Measurements from ENCODE around the gene CDYL. TPM values are rescaled to one million over a fixed set of nuclear protein-coding genes. Genes with fewer than 3 reads are reported as not detected.

Gene CDYL
- total RNA-seq, 5 donors from 2014 or later (not counting 1 experiment from before 2014, with no cell fraction given): 24.7 to 36.8 (median 30.2) TPM

- POLR2A ChIA-PET: no interaction called here
- H3K27ac Mint-ChIP-seq: peak overlapping the region in 1 of 2 donors; percentile 39
- H3K27me3 ChIP-seq (replicated peaks in 1 of 2; ENCODE audit: control insufficient read depth in 2 of 2, extremely low read depth in 1 of 2, insufficient read depth in 2 of 2, low read length in 1 of 2): no peaks in the 10 kb centered on the region
- 91% methylated on average over 8 of the region's 13 CpGs for WGBS (ENCODE audit: insufficient coverage)
- peaks cover 0 to 14% of the 10 kb centered on the region in 2 experiments for H3K4me1 ChIP-seq (ENCODE audit: control insufficient read depth in 1 of 2, extremely low read depth in 1 of 2, insufficient read depth in 2 of 2, low read length in 2 of 2)
- peaks cover 0 to 2% of the 10 kb centered on the region in 2 donors for H3K36me3 ChIP-seq (ENCODE audit: control insufficient read depth in 2 of 2, extremely low read depth in 1 of 2, insufficient read depth in 1 of 2, low read length in 1 of 2)
- ATAC-seq (replicated peaks in 1 of 4): no peak
- no peak overlapping the region for H3K27ac ChIP-seq (ENCODE audit: low read length)
- CTCF ChIA-PET: no interaction called here
- no peaks in the 10 kb centered on the region for H3K9me3 ChIP-seq
- H3K4me3 ChIP-seq (ENCODE audit: control insufficient read depth in 1 of 2, extremely low read depth in 1 of 2, low read length in 1 of 2): no peak overlapping the region
- peaks cover 27% of the 10 kb centered on the region for H3K36me3 Mint-ChIP-seq
- H3K27me3 Mint-ChIP-seq: no peaks in the 10 kb centered on the region
- H3K9me3 Mint-ChIP-seq: no peaks in the 10 kb centered on the region
- no peak for DNase-seq
- H3K4me3 Mint-ChIP-seq: no peak overlapping the region
- H3K4me1 Mint-ChIP-seq: peaks cover 19 to 61% (median 60%) of the 10 kb centered on the region in 3 donors
Measured at GRCh38 chr6:4935975-4936680, 159.9 kb downstream of the CDYL start.

- CTCF ChIA-PET: no interaction called here
- no peak for ATAC-seq (replicated peaks in 1 of 4)
- Mint-ChIP-seq H3K4me3 (no peak overlapping the region), H3K9me3 (no peaks in the 10 kb centered on the region), H3K4me1 (peaks cover 14 to 59% (median 58%) of the 10 kb centered on the region in 3 donors), H3K36me3 (peaks cover 22% of the 10 kb centered on the region), H3K27ac (peak overlapping the region in 1 of 2 donors; percentile 39), H3K27me3 (no peaks in the 10 kb centered on the region)
- DNase-seq: peak in 2 of 35 experiments; percentile 23 to 47
- POLR2A ChIA-PET: no interaction called here
- no peak overlapping the region for H3K27ac ChIP-seq (ENCODE audit: low read length)
- no peak overlapping the region for H3K4me3 ChIP-seq (ENCODE audit: control insufficient read depth in 1 of 2, extremely low read depth in 1 of 2, low read length in 1 of 2)
- peaks cover 0 to 2% of the 10 kb centered on the region in 2 donors for H3K36me3 ChIP-seq (ENCODE audit: control insufficient read depth in 2 of 2, extremely low read depth in 1 of 2, insufficient read depth in 1 of 2, low read length in 1 of 2)
- H3K4me1 ChIP-seq (ENCODE audit: control insufficient read depth in 1 of 2, extremely low read depth in 1 of 2, insufficient read depth in 2 of 2, low read length in 2 of 2): peaks cover 0 to 14% of the 10 kb centered on the region in 2 experiments
- no peaks in the 10 kb centered on the region for H3K9me3 ChIP-seq
- H3K27me3 ChIP-seq (replicated peaks in 1 of 2; ENCODE audit: control insufficient read depth in 2 of 2, extremely low read depth in 1 of 2, insufficient read depth in 2 of 2, low read length in 1 of 2): no peaks in the 10 kb centered on the region
- no CpG with 5 or more reads among the region's 4 CpGs for WGBS (ENCODE audit: insufficient coverage)
Measured at GRCh38 chr6:4936681-4937041, 160.5 kb downstream of the CDYL start.

DNA sequence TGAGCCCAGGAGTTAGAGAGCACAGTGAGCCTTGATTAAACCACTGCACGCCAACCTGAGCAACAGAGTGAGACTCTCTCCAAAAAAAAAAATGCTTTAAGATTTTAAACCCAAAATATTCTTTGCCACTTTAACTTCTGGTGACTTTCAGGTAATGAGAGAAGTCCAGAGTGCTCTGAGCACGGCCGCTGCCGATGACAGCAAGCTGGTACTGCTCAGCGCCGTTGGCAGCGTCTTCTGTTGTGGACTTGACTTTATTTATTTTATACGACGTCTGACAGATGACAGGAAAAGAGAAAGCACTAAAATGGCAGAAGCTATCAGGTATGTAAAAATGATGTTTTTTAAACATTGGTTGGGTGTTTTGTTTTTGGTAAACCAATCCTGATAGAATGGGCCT lies 161.2 kb downstream of the CDYL start:
- ATAC-seq (replicated peaks in 1 of 4) (no peak), DNase-seq (no peak)
- H3K27me3 Mint-ChIP-seq: no peaks in the 10 kb centered on the region
- H3K27ac Mint-ChIP-seq: no peak overlapping the region
- ChIA-PET CTCF (no interaction called here), POLR2A (no interaction called here)
- Histone ChIP-seq H3K36me3 (ENCODE audit: control insufficient read depth in 2 of 2, extremely low read depth in 1 of 2, insufficient read depth in 1 of 2, low read length in 1 of 2) (peaks cover 0 to 2% of the 10 kb centered on the region in 2 donors), H3K27me3 (replicated peaks in 1 of 2; ENCODE audit: control insufficient read depth in 2 of 2, extremely low read depth in 1 of 2, insufficient read depth in 2 of 2, low read length in 1 of 2) (no peaks in the 10 kb centered on the region), H3K4me1 (ENCODE audit: control insufficient read depth in 1 of 2, extremely low read depth in 1 of 2, insufficient read depth in 2 of 2, low read length in 2 of 2) (peaks cover 0 to 16% of the 10 kb centered on the region in 2 experiments), H3K27ac (ENCODE audit: low read length) (no peak overlapping the region), H3K9me3 (no peaks in the 10 kb centered on the region), H3K4me3 (ENCODE audit: control insufficient read depth in 1 of 2, extremely low read depth in 1 of 2, low read length in 1 of 2) (no peak overlapping the region)
- peaks cover 22% of the 10 kb centered on the region for H3K36me3 Mint-ChIP-seq
- no peaks in the 10 kb centered on the region for H3K9me3 Mint-ChIP-seq
- WGBS (ENCODE audit: insufficient coverage): 98% methylated on average over 8 of the region's 9 CpGs
- H3K4me1 Mint-ChIP-seq: peaks cover 19 to 66% (median 64%) of the 10 kb centered on the region in 3 donors
- no peak overlapping the region for H3K4me3 Mint-ChIP-seq

- Mint-ChIP-seq H3K9me3 (no peaks in the 10 kb centered on the region), H3K4me1 (peaks cover 15 to 60% (median 54%) of the 10 kb centered on the region in 3 donors), H3K27ac (no peak overlapping the region), H3K36me3 (peaks cover 28% of the 10 kb centered on the region), H3K4me3 (no peak overlapping the region), H3K27me3 (no peaks in the 10 kb centered on the region)
- ATAC-seq (replicated peaks in 1 of 4) (no peak), DNase-seq (no peak)
- Histone ChIP-seq H3K4me3 (ENCODE audit: control insufficient read depth in 1 of 2, extremely low read depth in 1 of 2, low read length in 1 of 2) (no peak overlapping the region), H3K9me3 (no peaks in the 10 kb centered on the region), H3K36me3 (ENCODE audit: control insufficient read depth in 2 of 2, extremely low read depth in 1 of 2, insufficient read depth in 1 of 2, low read length in 1 of 2) (peaks cover 0 to 4% of the 10 kb centered on the region in 2 donors), H3K27me3 (replicated peaks in 1 of 2; ENCODE audit: control insufficient read depth in 2 of 2, extremely low read depth in 1 of 2, insufficient read depth in 2 of 2, low read length in 1 of 2) (no peaks in the 10 kb centered on the region), H3K27ac (ENCODE audit: low read length) (no peak overlapping the region), H3K4me1 (ENCODE audit: control insufficient read depth in 1 of 2, extremely low read depth in 1 of 2, insufficient read depth in 2 of 2, low read length in 2 of 2) (peaks cover 0 to 24% of the 10 kb centered on the region in 2 experiments)
- CTCF ChIA-PET: no interaction called here
- POLR2A ChIA-PET: no interaction called here
- WGBS (ENCODE audit: insufficient coverage): no CpG with 5 or more reads among the region's 1 CpG
Measured at GRCh38 chr6:4939241-4939640, 163.0 kb downstream of the CDYL start.

- POLR2A ChIA-PET: no interaction called here
- H3K36me3 ChIP-seq (ENCODE audit: control insufficient read depth in 2 of 2, extremely low read depth in 1 of 2, insufficient read depth in 1 of 2, low read length in 1 of 2): peaks cover 0 to 15% of the 10 kb centered on the region in 2 donors
- CTCF ChIA-PET: interaction anchor here in 1 of 2 donors (0.6 kb wide), 1 partner anchor 149 kb away, joined by 4 read pairs; no protein-coding TSS in a partner anchor
- H3K4me3 Mint-ChIP-seq: no peak overlapping the region
- no peaks in the 10 kb centered on the region for H3K27me3 Mint-ChIP-seq
- H3K9me3 Mint-ChIP-seq: no peaks in the 10 kb centered on the region
- H3K4me1 Mint-ChIP-seq: peaks cover 15 to 49% (median 44%) of the 10 kb centered on the region in 3 donors
- no peak overlapping the region for H3K4me3 ChIP-seq (ENCODE audit: control insufficient read depth in 1 of 2, extremely low read depth in 1 of 2, low read length in 1 of 2)
- H3K27ac Mint-ChIP-seq: no peak overlapping the region
- DNase-seq (no peak), ATAC-seq (replicated peaks in 1 of 4) (no peak)
- H3K27ac ChIP-seq (ENCODE audit: low read length): no peak overlapping the region
- H3K9me3 ChIP-seq: no peaks in the 10 kb centered on the region
- H3K4me1 ChIP-seq (ENCODE audit: control insufficient read depth in 1 of 2, extremely low read depth in 1 of 2, insufficient read depth in 2 of 2, low read length in 2 of 2): peaks cover 0 to 22% of the 10 kb centered on the region in 2 experiments
- 86% methylated on average over 2 of the region's 5 CpGs for WGBS (ENCODE audit: insufficient coverage)
- no peaks in the 10 kb centered on the region for H3K27me3 ChIP-seq (replicated peaks in 1 of 2; ENCODE audit: control insufficient read depth in 2 of 2, extremely low read depth in 1 of 2, insufficient read depth in 2 of 2, low read length in 1 of 2)
- peaks cover 38% of the 10 kb centered on the region for H3K36me3 Mint-ChIP-seq
Measured at GRCh38 chr6:4940416-4940815, 164.2 kb downstream of the CDYL start.

DNA sequence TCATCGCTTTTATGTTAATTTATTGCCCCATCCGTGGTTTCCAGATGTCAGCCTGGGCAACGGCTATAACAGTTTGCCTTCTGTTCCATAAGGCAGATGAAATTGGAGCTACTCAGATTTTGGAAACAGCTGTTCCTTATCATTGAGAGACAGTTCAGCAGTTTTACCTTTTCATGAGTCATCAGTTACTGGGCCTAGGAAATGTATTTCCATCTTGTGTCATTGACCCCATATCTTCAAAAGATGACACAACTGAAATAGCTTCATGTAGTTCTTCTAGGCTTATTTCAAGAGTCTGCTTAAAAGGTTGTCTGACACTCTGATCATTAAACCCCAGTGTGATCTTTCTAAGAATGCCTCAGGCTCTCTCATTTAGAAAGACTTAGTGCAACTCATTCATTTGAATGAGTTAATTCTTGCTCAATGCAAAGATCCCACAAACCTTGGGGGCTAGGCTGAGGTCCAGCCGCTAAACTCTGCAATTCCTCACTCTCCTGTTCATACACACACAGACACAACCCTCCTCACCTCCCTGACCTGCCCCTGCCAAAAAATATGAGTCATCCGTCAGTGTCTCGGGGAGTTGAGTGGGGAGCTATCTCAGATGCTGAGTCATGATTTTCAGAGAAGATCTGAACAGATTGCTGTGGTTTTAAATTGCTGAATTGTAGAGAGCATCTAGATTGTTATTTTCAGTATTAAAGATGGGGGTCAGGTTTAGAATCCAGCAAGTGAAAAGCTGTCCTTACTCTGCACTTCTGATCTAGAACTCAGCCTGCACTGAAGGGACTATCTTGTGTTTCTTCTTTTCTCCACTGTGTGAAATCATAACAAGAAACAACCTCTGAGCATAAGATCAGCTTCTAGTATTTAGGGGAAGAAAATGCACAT lies 165.8 kb downstream of the CDYL start:
- H3K4me1 ChIP-seq (ENCODE audit: control insufficient read depth in 1 of 2, extremely low read depth in 1 of 2, insufficient read depth in 2 of 2, low read length in 2 of 2): peaks cover 0 to 16% of the 10 kb centered on the region in 2 experiments
- Mint-ChIP-seq H3K36me3 (peaks cover 36% of the 10 kb centered on the region), H3K9me3 (no peaks in the 10 kb centered on the region), H3K27ac (peak overlapping the region; percentile 20 to 40), H3K4me1 (peaks cover 15 to 41% (median 33%) of the 10 kb centered on the region in 3 donors), H3K4me3 (no peak overlapping the region), H3K27me3 (no peaks in the 10 kb centered on the region)
- WGBS (ENCODE audit: insufficient coverage): no CpG with 5 or more reads among the region's 6 CpGs
- H3K27me3 ChIP-seq (replicated peaks in 1 of 2; ENCODE audit: control insufficient read depth in 2 of 2, extremely low read depth in 1 of 2, insufficient read depth in 2 of 2, low read length in 1 of 2): no peaks in the 10 kb centered on the region
- no peak overlapping the region for H3K4me3 ChIP-seq (ENCODE audit: control insufficient read depth in 1 of 2, extremely low read depth in 1 of 2, low read length in 1 of 2)
- peak; percentile 29 to 89 (median 76) for ATAC-seq (replicated peaks in 1 of 4)
- peaks cover 0 to 22% of the 10 kb centered on the region in 2 donors for H3K36me3 ChIP-seq (ENCODE audit: control insufficient read depth in 2 of 2, extremely low read depth in 1 of 2, insufficient read depth in 1 of 2, low read length in 1 of 2)
- CTCF ChIA-PET: interaction anchor here in 1 of 2 donors (0.7 kb wide), 1 partner anchor 61 kb away, joined by 5 read pairs; no protein-coding TSS in a partner anchor
- no peaks in the 10 kb centered on the region for H3K9me3 ChIP-seq
- peak in 1 of 35 experiments; percentile 16 for DNase-seq
- POLR2A ChIA-PET: no interaction called here
- no peak overlapping the region for H3K27ac ChIP-seq (ENCODE audit: low read length)
